ENCODE results near the gene RND1. TPM values are rescaled to one million over a fixed set of nuclear protein-coding genes. Genes with fewer than 3 reads are reported as not detected.
A peak's percentile ranks its signal among the peaks of the same experiment; 100 is the strongest.

The RND1 gene
- total RNA-seq, 3 donors from 2014 or later: 1.1 to 5.4 (median 3.3) TPM

DNA sequence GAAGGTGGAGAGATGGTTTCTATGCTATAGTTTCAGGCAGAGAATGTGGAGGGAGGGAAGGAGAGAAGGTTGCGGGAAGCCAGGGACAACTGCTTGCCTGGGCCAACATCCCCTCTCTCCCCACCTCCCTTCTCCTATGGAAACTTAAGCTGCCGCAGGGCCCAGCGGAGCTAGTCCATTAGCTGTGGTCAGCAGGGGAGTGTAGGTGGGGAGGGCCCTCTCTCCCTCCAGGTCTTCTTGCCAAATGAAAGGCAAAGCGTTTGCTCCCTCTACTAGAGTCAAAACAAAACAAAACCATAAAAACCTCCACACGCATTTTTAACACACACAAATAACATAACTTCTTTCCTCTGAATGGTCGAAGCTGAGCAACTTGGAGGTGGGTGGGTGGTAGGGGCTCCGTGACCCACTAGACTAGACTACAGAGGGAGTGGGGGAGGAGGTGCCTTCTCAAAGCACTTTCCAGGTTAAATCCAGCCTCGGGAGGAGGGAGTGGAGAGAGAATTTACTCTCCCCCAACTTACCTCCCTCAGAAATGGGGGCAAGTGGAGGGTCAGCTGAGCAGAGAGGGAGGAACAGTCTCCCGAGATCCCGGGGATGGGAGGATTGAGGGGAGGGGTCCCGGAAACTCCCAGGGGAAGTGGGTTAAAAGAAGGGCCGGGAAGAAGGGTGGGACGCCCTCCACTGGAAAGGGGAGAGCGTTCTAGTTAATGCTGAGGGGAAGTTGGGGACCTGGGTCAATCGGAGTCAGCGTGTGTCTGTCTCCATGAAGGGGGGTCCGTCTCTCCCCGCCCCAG lies 52.0 kb downstream of the RND1 start:
- no peaks in the 10 kb centered on the region for H3K36me3 ChIP-seq
- intact Hi-C loops (cut with DNase I; ENCODE audit: low total_unique reads): no loop called here
- no peak for DNase-seq (ENCODE audit: low spot score in 2 of 2)
- H3K27ac ChIP-seq: peak overlapping the region; percentile 77 to 95
- H3K4me3 ChIP-seq: peak overlapping the region; percentile 77 to 98 (median 85)
- H3K4me1 ChIP-seq: peaks cover 8% of the 10 kb centered on the region in 2 donors
- TF ChIP-seq POLR2AphosphoS5 (IDR thresholded peaks at IDR 0.05): no peak
- no peak for TF ChIP-seq POLR2A (IDR thresholded peaks at IDR 0.05)
- TF ChIP-seq, protein P1, sequence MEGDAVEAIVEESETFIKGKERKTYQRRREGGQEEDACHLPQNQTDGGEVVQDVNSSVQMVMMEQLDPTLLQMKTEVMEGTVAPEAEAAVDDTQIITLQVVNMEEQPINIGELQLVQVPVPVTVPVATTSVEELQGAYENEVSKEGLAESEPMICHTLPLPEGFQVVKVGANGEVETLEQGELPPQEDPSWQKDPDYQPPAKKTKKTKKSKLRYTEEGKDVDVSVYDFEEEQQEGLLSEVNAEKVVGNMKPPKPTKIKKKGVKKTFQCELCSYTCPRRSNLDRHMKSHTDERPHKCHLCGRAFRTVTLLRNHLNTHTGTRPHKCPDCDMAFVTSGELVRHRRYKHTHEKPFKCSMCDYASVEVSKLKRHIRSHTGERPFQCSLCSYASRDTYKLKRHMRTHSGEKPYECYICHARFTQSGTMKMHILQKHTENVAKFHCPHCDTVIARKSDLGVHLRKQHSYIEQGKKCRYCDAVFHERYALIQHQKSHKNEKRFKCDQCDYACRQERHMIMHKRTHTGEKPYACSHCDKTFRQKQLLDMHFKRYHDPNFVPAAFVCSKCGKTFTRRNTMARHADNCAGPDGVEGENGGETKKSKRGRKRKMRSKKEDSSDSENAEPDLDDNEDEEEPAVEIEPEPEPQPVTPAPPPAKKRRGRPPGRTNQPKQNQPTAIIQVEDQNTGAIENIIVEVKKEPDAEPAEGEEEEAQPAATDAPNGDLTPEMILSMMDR (IDR thresholded peaks at IDR 0.05): no peak
- no peaks in the 10 kb centered on the region for H3K9me3 ChIP-seq
- no peaks in the 10 kb centered on the region for H3K27me3 ChIP-seq

GRCh38 chr12:48812389-48812788 lies 53.3 kb downstream of the RND1 start:
- no peak for DNase-seq (ENCODE audit: low spot score in 2 of 2)
- Histone ChIP-seq H3K4me1 (peaks cover 8% of the 10 kb centered on the region in 2 donors), H3K27me3 (no peaks in the 10 kb centered on the region), H3K36me3 (no peaks in the 10 kb centered on the region), H3K9me3 (no peaks in the 10 kb centered on the region), H3K27ac (peak overlapping the region in 1 of 2 donors; percentile 88), H3K4me3 (no peak overlapping the region)
- TF ChIP-seq POLR2A (IDR thresholded peaks at IDR 0.05): no peak
- TF ChIP-seq, protein P1 (IDR thresholded peaks at IDR 0.05): no peak
- no peak for TF ChIP-seq POLR2AphosphoS5 (IDR thresholded peaks at IDR 0.05)
- intact Hi-C loops (cut with DNase I; ENCODE audit: low total_unique reads): no loop called here

GRCh38 chr12:48811437-48812090 lies 54.1 kb downstream of the RND1 start:
- intact Hi-C loops (cut with DNase I; ENCODE audit: low total_unique reads): no loop called here
- Histone ChIP-seq H3K4me1 (peaks cover 8% of the 10 kb centered on the region in 2 donors), H3K36me3 (no peaks in the 10 kb centered on the region), H3K27ac (peak overlapping the region; percentile 34 to 88), H3K4me3 (no peak overlapping the region), H3K9me3 (no peaks in the 10 kb centered on the region), H3K27me3 (no peaks in the 10 kb centered on the region)
- no peak for DNase-seq (ENCODE audit: low spot score in 2 of 2)
- no peak for TF ChIP-seq POLR2A (IDR thresholded peaks at IDR 0.05)
- no peak for TF ChIP-seq POLR2AphosphoS5 (IDR thresholded peaks at IDR 0.05)

DNA sequence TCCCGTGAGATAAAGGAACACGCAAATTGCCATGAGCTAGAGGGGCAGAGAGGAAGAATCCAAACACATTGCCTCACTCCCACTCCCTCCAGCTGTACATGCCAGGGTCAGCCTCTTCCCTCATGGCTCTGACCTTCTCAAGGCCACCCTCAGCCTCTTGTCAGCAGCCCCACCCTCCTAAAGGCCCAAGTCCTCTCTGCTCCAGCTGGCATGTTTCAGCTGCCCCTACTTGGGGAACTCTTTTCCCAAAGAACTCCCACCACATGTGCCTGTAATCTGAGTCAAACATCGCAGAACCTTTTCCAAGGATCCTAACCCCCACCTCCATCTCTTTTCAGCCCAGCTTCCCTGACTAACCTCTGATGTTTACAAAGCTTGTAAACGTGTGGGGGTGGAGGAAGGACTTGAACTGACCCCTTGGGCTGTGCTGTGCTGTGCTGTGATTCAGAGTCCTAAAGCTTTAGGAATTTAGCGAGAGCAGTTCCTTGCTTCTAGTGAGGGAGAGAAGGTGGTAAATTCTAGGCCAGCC lies 54.7 kb downstream of the RND1 start:
- DNase-seq (ENCODE audit: low spot score in 2 of 2): no peak
- intact Hi-C loops (cut with DNase I; ENCODE audit: low total_unique reads): no loop called here
- Histone ChIP-seq H3K9me3 (no peaks in the 10 kb centered on the region), H3K27ac (peak overlapping the region; percentile 34 to 88), H3K4me3 (no peak overlapping the region), H3K4me1 (peaks cover 4 to 6% of the 10 kb centered on the region in 2 donors), H3K27me3 (no peaks in the 10 kb centered on the region), H3K36me3 (no peaks in the 10 kb centered on the region)
- TF ChIP-seq, protein P1 (IDR thresholded peaks at IDR 0.05): no peak

DNA sequence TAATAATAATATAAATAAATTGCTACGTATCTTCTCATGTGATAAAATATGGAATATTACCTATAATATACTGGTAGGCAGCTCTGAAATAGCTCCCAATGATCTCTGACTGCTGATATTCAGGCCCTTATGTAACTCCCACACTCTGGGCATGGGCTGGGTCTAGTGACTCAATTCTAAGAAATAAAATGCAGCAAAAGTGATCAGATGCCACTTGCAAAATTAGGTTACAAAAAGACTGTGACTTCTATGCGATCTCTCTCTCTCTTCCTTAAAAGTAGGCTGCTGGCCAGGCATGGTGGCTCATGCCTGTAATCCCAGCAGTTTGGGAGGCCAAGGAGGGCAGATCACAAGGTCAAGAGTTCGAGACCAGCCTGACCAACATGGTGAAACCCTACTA lies 57.7 kb downstream of the RND1 start:
- no peaks in the 10 kb centered on the region for H3K36me3 ChIP-seq
- no peak for DNase-seq (ENCODE audit: low spot score in 2 of 2)
- H3K9me3 ChIP-seq: no peaks in the 10 kb centered on the region
- no peaks in the 10 kb centered on the region for H3K27me3 ChIP-seq
- intact Hi-C loops (cut with DNase I; ENCODE audit: low total_unique reads): no loop called here
- no peak for TF ChIP-seq POLR2AphosphoS5 (IDR thresholded peaks at IDR 0.05)
- TF ChIP-seq POLR2A (IDR thresholded peaks at IDR 0.05): no peak
- TF ChIP-seq, protein P1 (IDR thresholded peaks at IDR 0.05): no peak
- H3K27ac ChIP-seq: no peak overlapping the region
- no peak overlapping the region for H3K4me3 ChIP-seq
- peaks cover 0 to 3% of the 10 kb centered on the region in 2 donors for H3K4me1 ChIP-seq

Other genes with a start within 250 kb of the RND1 start
- gene KANSL2, start 183.6 kb downstream of the RND1 start, total RNA-seq: 100 to 1,000 TPM in 1 of 3 donors, 10 to 100 TPM in 2; 48.0 to 113 (median 76.4) TPM
- gene CCNT1, start 149.2 kb downstream of the RND1 start, total RNA-seq: 10 to 100 TPM; 25.9 to 51.7 (median 26.7) TPM
- gene ADCY6, start 76.8 kb downstream of the RND1 start, total RNA-seq: 10 to 100 TPM; 42.0 to 61.4 (median 46.7) TPM
- gene CACNB3, start 47.4 kb downstream of the RND1 start, total RNA-seq: 10 to 100 TPM in 2 of 3 donors, 1 to 10 TPM in 1; 4.0 to 17.0 (median 10.8) TPM
- 10 to 100 TPM; 65.4 to 89.9 (median 76.0) TPM for gene DDX23, start 13.7 kb downstream of the RND1 start, total RNA-seq
- gene FKBP11, start 59.6 kb upstream of the RND1 start, total RNA-seq: 10 to 100 TPM in 2 of 3 donors, 1 to 10 TPM in 1; 3.7 to 15.7 (median 13.5) TPM
- 10 to 100 TPM; 65.2 to 86.2 (median 75.2) TPM for gene ARF3, start 91.6 kb upstream of the RND1 start, total RNA-seq
- 1 to 10 TPM in 1 of 3 donors, under 1 TPM in 1, not detected in 1; 0.29 to 1.3 TPM for gene WNT10B, start 105.9 kb upstream of the RND1 start, total RNA-seq
- gene WNT1, start 112.5 kb upstream of the RND1 start, total RNA-seq: not detected
- under 1 TPM in 2 of 3 donors, not detected in 1; under 0.01 to 0.16 TPM for gene DDN, start 133.5 kb upstream of the RND1 start, total RNA-seq
- gene PRKAG1, start 152.9 kb upstream of the RND1 start, total RNA-seq: 10 to 100 TPM; 50.5 to 84.3 (median 54.0) TPM
- 10 to 100 TPM; 35.4 to 51.4 (median 45.9) TPM for gene KMT2D, start 194.9 kb upstream of the RND1 start, total RNA-seq
- 1 to 10 TPM in 1 of 3 donors, under 1 TPM in 1, not detected in 1; 0.59 to 1.3 TPM for gene RHEBL1, start 204.1 kb upstream of the RND1 start, total RNA-seq
- 1 to 10 TPM in 2 of 3 donors, under 1 TPM in 1; 0.29 to 1.6 (median 1.4) TPM for gene DHH, start 228.9 kb upstream of the RND1 start, total RNA-seq
- 10 to 100 TPM; 37.6 to 73.0 (median 58.3) TPM for gene LMBR1L, start 245.0 kb upstream of the RND1 start, total RNA-seq

All from breast epithelium (tissue), 4 donors.